ENCODE data around the gene SDCCAG8.

SDCCAG8 gene

GRCh38 chr1:243462929-243463697, 207.3 kb downstream of the SDCCAG8 start:
- no peaks in the 10 kb centered on the region for H3K36me3 Mint-ChIP-seq (ENCODE audit: low read depth)
- no peak overlapping the region for H3K4me3 Mint-ChIP-seq
- ATAC-seq, result no peak
- H3K27me3 Mint-ChIP-seq, result no peaks in the 10 kb centered on the region
- H3K4me1 Mint-ChIP-seq, result no peaks in the 10 kb centered on the region
- no peaks in the 10 kb centered on the region for H3K9me3 Mint-ChIP-seq
- no peak for DNase-seq
- H3K27ac Mint-ChIP-seq, result no peak overlapping the region

GRCh38 chr1:243465081-243465480, 209.2 kb downstream of the SDCCAG8 start:
- no peak for ATAC-seq
- Mint-ChIP-seq H3K9me3 (no peaks in the 10 kb centered on the region), H3K4me1 (no peaks in the 10 kb centered on the region), H3K27ac (no peak overlapping the region), H3K27me3 (no peaks in the 10 kb centered on the region), H3K4me3 (no peak overlapping the region), H3K36me3 (ENCODE audit: low read depth) (no peaks in the 10 kb centered on the region)
- no peak for DNase-seq

- DNase-seq (no peak), ATAC-seq (no peak)
- no peak overlapping the region for H3K27ac Mint-ChIP-seq
- no peaks in the 10 kb centered on the region for H3K27me3 Mint-ChIP-seq
- no peaks in the 10 kb centered on the region for H3K36me3 Mint-ChIP-seq (ENCODE audit: low read depth)
- H3K4me1 Mint-ChIP-seq, result no peaks in the 10 kb centered on the region
- H3K9me3 Mint-ChIP-seq, result no peaks in the 10 kb centered on the region
- H3K4me3 Mint-ChIP-seq, result no peak overlapping the region
Observed at GRCh38 chr1:243465738-243466137, 209.9 kb downstream of the SDCCAG8 start.

- no peak overlapping the region for H3K4me3 Mint-ChIP-seq
- no peak for DNase-seq
- ATAC-seq, result no peak
- H3K9me3 Mint-ChIP-seq, result no peaks in the 10 kb centered on the region
- no peaks in the 10 kb centered on the region for H3K27me3 Mint-ChIP-seq
- no peak overlapping the region for H3K27ac Mint-ChIP-seq
- H3K4me1 Mint-ChIP-seq, result peaks cover 10% of the 10 kb centered on the region
- peaks cover 5% of the 10 kb centered on the region for H3K36me3 Mint-ChIP-seq (ENCODE audit: low read depth)
Observed at GRCh38 chr1:243469497-243469896, 213.7 kb downstream of the SDCCAG8 start.

GRCh38 chr1:243470502-243470901, 214.7 kb downstream of the SDCCAG8 start:
- DNase-seq (no peak), ATAC-seq (no peak)
- Mint-ChIP-seq H3K4me1 (peaks cover 10% of the 10 kb centered on the region), H3K4me3 (no peak overlapping the region), H3K9me3 (no peaks in the 10 kb centered on the region), H3K36me3 (ENCODE audit: low read depth) (peaks cover 5% of the 10 kb centered on the region), H3K27ac (no peak overlapping the region), H3K27me3 (no peaks in the 10 kb centered on the region)

- H3K4me3 Mint-ChIP-seq, result no peak overlapping the region
- ATAC-seq, result no peak
Observed at GRCh38 chr1:243471026-243471685, 215.3 kb downstream of the SDCCAG8 start.

GRCh38 chr1:243471754-243472745, 216.2 kb downstream of the SDCCAG8 start:
- Mint-ChIP-seq H3K27ac (no peak overlapping the region), H3K9me3 (no peaks in the 10 kb centered on the region), H3K36me3 (ENCODE audit: low read depth) (peaks cover 8% of the 10 kb centered on the region), H3K4me3 (no peak overlapping the region), H3K27me3 (no peaks in the 10 kb centered on the region), H3K4me1 (peaks cover 10% of the 10 kb centered on the region)
- DNase-seq (no peak), ATAC-seq (no peak)

More at GRCh38 chr1:243471026-243471685, 215.3 kb downstream of the SDCCAG8 start:
- Mint-ChIP-seq H3K27ac (no peak overlapping the region), H3K36me3 (ENCODE audit: low read depth) (peaks cover 5% of the 10 kb centered on the region), H3K9me3 (no peaks in the 10 kb centered on the region), H3K27me3 (no peaks in the 10 kb centered on the region), H3K4me1 (peaks cover 10% of the 10 kb centered on the region)
- DNase-seq, result no peak

- peak overlapping the region; percentile 77 for H3K4me3 Mint-ChIP-seq
- H3K36me3 Mint-ChIP-seq (ENCODE audit: low read depth), result peaks cover 8% of the 10 kb centered on the region
- ATAC-seq (no peak), DNase-seq (no peak)
- no peaks in the 10 kb centered on the region for H3K27me3 Mint-ChIP-seq
- H3K9me3 Mint-ChIP-seq, result no peaks in the 10 kb centered on the region
- H3K4me1 Mint-ChIP-seq, result peaks cover 10% of the 10 kb centered on the region
- H3K27ac Mint-ChIP-seq, result peak overlapping the region; percentile 34
Observed at GRCh38 chr1:243473227-243474135, 217.6 kb downstream of the SDCCAG8 start.

- no peak for DNase-seq
- peak overlapping the region; percentile 77 for H3K4me3 Mint-ChIP-seq
- no peaks in the 10 kb centered on the region for H3K27me3 Mint-ChIP-seq
- H3K4me1 Mint-ChIP-seq, result peaks cover 10% of the 10 kb centered on the region
- no peak overlapping the region for H3K27ac Mint-ChIP-seq
- peaks cover 8% of the 10 kb centered on the region for H3K36me3 Mint-ChIP-seq (ENCODE audit: low read depth)
- no peaks in the 10 kb centered on the region for H3K9me3 Mint-ChIP-seq
- ATAC-seq, result no peak
Observed at GRCh38 chr1:243474136-243474881, 218.5 kb downstream of the SDCCAG8 start.

- ATAC-seq, result no peak
- H3K9me3 Mint-ChIP-seq, result peaks cover 2% of the 10 kb centered on the region
- peaks cover 8% of the 10 kb centered on the region for H3K36me3 Mint-ChIP-seq (ENCODE audit: low read depth)
- no peak overlapping the region for H3K27ac Mint-ChIP-seq
- no peak overlapping the region for H3K4me3 Mint-ChIP-seq
- DNase-seq, result no peak
- peaks cover 10% of the 10 kb centered on the region for H3K4me1 Mint-ChIP-seq
- no peaks in the 10 kb centered on the region for H3K27me3 Mint-ChIP-seq
Observed at GRCh38 chr1:243474906-243475305, 219.1 kb downstream of the SDCCAG8 start.

GRCh38 chr1:243475966-243476365, 220.1 kb downstream of the SDCCAG8 start:
- peaks cover 8% of the 10 kb centered on the region for H3K36me3 Mint-ChIP-seq (ENCODE audit: low read depth)
- no peak overlapping the region for H3K4me3 Mint-ChIP-seq
- H3K9me3 Mint-ChIP-seq, result peaks cover 4% of the 10 kb centered on the region
- no peaks in the 10 kb centered on the region for H3K27me3 Mint-ChIP-seq
- peaks cover 11% of the 10 kb centered on the region for H3K4me1 Mint-ChIP-seq
- DNase-seq (no peak), ATAC-seq (no peak)
- H3K27ac Mint-ChIP-seq, result no peak overlapping the region

- H3K36me3 Mint-ChIP-seq (ENCODE audit: low read depth), result peaks cover 8% of the 10 kb centered on the region
- ATAC-seq (no peak), DNase-seq (no peak)
- peaks cover 27% of the 10 kb centered on the region for H3K4me1 Mint-ChIP-seq
- H3K27ac Mint-ChIP-seq, result no peak overlapping the region
- H3K4me3 Mint-ChIP-seq, result no peak overlapping the region
- H3K9me3 Mint-ChIP-seq, result peaks cover 4% of the 10 kb centered on the region
- no peaks in the 10 kb centered on the region for H3K27me3 Mint-ChIP-seq
Observed at GRCh38 chr1:243477731-243478290, 222.0 kb downstream of the SDCCAG8 start.

- no peaks in the 10 kb centered on the region for H3K27me3 Mint-ChIP-seq
- H3K36me3 Mint-ChIP-seq (ENCODE audit: low read depth), result peaks cover 3% of the 10 kb centered on the region
- DNase-seq, result no peak
- H3K9me3 Mint-ChIP-seq, result peaks cover 4% of the 10 kb centered on the region
- H3K4me3 Mint-ChIP-seq, result no peak overlapping the region
- ATAC-seq, result peak; percentile 64
- peaks cover 21% of the 10 kb centered on the region for H3K4me1 Mint-ChIP-seq
- no peak overlapping the region for H3K27ac Mint-ChIP-seq
Observed at GRCh38 chr1:243481101-243481500, 225.3 kb downstream of the SDCCAG8 start.

All from activated naive CD8-positive, alpha-beta T cell treated with anti-CD3 and anti-CD28 coated beads, Interleukin-2, amount 50 U/mL, for 24 hours (primary cell).